ENCODE measurements around the gene SOWAHD.
"Not testable (repeated sequence)": the region's sequence is repeated elsewhere in the genome, so short reads cannot be mapped to it uniquely, and the experiment has no call there.

Gene SOWAHD, protein sequence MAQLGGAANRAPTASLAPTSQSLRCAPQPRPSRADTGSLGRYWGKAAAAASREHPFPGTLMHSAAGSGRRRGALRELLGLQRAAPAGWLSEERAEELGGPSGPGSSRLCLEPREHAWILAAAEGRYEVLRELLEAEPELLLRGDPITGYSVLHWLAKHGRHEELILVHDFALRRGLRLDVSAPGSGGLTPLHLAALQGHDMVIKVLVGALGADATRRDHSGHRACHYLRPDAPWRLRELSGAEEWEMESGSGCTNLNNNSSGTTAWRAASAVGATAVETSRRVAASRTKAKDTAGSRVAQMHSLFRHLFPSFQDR

DNA sequence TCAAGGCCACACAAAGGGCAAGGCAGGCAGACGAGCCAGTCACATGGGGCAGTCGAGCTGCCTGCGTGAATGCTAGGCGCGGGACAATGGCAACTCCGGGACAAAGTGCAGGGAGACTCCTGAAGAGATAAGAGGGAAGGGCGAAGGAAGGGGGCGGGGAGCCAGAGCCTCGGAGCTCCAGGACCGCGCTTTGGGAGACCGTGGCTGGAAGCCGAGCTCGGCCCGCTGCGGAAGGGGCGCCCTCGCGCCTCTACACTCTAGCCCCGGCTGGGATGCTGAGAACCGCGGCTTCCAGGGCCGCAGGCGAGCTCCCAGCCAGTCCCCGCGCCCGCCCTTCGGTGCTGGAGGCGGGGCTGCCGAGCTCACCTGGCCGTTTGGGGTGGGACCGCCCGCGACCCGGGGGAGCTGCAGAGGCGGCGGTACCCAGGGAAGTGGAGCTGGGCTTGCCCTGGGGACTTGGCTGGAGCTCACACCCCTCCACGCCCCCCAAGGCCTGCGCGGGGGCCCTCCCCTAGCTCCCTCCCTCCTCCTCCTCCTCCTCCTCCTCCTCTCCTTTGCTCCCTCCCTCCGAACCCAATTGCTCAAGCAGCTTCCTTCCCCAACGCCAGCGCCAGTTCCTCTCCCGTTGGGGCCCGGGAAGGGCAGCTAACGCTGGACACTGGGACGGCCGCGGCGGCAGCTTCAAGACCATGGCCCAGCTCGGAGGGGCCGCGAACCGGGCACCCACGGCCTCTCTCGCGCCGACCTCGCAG is at the start of gene SOWAHD:
Gene SOWAHD (plus strand): TSS at position 610 of the 752 bp plus-strand sequence. CDS start 80 bp downstream, at position 690.
- no peak for DNase-seq (ENCODE audit: low read depth)

DNA sequence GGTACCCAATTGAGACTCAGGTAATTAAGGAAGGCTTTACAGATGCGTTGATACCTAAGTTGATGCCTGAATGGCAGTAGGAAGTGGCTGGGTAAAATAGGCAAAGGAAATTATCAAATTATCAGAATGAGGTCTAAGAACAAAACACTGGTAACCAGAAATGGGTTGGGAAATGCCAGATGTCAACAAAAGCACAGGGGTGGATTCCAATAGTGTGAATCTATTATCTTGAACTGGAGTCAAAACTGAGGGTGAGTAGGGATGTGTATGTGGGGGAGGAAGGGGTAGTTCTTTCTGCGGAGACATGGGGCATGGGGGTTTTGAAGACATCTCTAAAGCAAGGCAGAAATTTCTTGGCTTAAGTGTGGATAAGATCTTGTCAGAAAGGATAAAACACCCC is 49.5 kb upstream of the SOWAHD start:
- no peak for DNase-seq (ENCODE audit: low read depth)

DNA sequence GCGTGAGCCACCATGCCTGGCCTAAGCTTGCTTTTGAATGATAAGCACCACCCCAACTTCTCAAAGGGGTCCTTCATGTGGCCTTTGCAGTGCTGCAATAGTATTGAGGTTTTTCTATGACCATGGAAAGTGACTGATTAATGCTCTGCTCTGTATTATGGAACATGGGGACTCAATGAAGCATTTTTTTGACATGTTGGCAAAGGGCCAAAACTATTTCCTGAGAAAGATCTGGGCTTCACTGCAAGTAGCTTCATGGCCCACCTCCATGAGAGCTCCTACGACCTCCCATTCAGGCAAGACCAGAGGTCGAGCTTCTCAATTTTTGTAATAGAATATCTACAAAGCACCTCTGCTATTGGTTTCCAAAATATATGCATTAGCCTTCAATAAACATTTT is 48.8 kb upstream of the SOWAHD start:
- DNase-seq (ENCODE audit: low read depth) = no peak

DNA sequence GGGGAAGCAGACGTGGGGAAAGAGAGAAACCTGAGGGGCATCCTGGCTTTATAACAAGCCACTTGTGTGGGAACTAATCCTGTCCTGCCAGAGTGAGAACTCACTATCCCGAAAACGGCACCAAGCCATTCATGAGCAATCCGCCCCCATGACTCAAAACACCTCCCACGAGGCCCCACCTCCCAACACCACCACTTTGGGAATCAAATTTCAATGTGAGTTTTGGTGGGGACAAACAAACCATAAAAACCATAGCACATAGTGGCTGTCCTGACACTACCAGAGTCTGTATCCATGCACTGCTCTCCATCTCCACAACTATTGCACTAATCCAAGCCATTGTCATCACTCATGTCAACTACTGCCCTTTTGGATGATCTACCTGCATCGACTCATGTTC is 36.9 kb upstream of the SOWAHD start:
- DNase-seq (ENCODE audit: low read depth) = no peak

DNA sequence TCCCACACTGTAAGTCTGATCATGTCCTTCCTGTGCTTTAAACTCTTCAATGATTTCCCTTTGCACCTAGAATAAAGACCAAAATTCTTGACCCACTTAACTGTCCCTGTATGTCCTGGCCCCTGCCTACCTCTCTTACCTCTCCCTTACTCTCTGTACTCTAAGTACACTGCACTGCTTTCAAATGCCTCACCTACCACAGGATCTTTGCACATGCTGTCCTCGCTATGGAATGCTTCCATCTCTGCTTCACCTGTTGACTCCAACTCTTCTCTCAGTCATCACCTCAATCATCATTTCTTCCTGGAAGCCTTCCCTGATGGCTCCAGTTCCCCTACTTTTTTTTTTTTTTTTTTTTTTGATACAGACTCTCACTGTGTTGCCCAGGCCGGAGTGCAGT is 36.5 kb upstream of the SOWAHD start:
- DNase-seq (ENCODE audit: low read depth) = no peak

DNA sequence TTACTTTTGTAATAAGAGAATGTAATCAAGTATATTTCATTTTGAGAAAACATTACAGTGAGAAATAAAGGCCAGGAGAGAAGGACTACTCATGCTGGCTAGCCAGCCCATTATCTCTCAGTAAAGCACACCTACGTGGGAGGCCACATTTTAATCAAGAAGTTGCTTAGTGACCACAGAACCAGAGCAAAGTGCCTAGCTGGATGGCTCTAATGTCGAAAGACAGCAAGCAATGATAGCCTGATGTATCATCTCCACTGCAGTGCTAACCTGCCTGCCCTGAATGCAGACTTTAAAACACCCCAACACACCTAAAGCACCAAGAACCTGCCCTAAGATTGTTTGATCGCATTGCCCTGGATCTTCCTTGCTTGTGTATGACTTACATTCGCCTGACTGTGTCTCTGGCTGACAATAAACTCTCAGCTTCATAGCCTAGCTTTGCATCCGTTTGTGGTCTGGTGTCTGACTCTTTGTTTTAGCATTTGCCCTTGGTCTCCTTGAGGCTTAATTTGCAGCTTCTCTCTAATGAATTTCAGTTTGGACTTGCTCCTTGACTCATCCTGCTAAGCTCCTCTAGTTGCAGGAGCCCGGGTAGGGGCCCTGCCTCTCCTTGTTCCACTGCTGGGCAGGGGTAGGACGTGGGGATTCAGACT is 31.4 kb upstream of the SOWAHD start:
- no peak for DNase-seq (ENCODE audit: low read depth)

DNA sequence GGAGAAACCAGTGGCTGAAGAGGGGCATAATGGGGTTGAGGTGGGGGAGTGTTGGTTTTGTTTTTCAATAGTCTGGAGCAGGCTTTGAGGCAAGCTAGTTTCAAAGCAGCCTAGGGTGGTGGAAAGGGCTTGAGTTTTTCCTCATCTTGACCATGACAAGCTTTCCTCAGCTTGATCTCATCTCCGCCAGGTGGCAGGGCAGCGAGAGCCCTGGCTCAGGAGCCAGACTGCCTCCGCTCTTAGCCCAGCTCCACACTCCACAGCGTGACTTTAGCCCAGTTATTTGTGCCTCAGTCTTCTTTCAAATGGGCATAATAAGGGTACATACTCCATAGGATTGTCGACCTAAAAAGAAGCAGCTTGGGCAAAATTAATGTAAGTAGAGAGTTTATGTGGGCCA is 29.9 kb upstream of the SOWAHD start:
- no peak for DNase-seq (ENCODE audit: low read depth)

DNA sequence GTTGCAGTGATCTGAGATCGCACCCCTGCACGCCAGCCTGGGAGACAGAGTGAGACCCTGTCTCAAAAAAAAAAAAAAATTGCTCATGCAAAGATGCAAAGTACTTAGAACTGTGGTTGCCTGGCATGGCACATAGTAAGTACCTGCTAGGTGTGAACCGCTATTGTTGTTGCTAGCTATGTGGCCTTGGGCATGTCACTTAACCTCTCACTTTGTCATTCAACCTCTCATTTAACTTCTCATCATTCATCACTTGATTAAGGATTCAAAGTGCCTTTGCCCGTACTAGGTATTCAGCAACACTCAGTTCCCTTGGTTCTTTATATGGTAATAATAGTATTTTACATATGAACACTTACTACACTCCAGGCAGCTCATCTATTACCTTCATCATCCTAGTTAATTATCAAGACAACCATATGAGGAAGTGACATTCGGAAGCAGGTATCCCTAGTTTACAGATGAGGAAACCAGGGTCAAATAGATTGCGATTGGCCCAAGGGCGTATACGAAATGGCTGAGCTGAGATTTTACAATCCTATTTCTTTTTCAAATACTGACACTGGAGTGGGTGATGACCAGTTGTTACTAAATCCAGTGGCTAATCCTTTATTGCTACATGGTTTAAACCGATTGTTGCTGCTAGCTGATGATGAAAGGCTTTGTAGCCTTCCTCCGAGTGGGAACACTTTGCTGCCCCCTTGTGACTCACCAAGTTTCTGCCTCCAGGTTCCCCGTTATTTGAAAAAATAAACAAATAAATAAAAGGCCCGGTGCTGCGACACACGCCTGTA is 28.8 kb upstream of the SOWAHD start:
- peak; percentile 56 for DNase-seq (ENCODE audit: low read depth)

DNA sequence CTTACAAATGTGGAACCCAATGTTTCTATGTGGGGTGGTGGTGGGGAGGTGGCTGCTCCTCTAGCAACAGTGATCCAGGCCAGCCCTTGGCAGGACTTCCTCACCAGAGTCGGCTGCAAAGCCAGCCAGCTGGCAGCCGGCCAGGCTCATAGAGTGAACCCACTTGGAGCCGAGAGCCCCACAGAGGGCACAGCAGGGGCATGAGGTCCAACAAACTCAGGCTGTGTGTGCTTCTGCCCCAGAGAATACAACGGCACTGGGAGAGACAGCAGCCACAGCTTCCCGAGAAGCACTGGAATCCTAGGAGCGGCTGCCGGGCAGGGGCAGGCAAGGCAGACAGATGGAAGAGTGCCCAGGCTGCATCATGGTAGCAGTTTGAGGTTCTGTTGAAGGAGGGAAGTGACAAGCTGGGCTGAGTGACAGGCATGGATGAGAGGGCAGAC is 23.5 kb upstream of the SOWAHD start:
- DNase-seq (ENCODE audit: low read depth) = no peak

DNA sequence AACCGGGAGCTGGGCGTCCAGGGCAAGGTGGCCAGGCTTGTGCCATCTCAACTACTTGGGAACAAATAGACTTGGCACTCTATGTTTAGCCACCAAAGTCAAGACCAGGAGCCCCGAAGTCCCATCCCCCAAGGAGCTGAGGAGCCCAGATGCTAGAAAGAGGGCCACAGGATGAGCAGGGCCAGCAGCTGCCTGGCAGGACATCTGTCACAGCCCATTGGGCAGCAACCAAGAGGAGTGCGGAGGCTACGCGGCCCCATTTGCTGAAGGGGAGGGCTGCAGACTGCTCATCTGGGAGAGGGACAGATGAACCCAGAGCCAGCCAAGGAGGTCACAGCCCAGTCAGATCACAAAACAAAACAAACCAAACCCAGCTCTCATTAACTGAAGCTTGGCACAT is 22.9 kb upstream of the SOWAHD start:
- no peak for DNase-seq (ENCODE audit: low read depth)

DNA sequence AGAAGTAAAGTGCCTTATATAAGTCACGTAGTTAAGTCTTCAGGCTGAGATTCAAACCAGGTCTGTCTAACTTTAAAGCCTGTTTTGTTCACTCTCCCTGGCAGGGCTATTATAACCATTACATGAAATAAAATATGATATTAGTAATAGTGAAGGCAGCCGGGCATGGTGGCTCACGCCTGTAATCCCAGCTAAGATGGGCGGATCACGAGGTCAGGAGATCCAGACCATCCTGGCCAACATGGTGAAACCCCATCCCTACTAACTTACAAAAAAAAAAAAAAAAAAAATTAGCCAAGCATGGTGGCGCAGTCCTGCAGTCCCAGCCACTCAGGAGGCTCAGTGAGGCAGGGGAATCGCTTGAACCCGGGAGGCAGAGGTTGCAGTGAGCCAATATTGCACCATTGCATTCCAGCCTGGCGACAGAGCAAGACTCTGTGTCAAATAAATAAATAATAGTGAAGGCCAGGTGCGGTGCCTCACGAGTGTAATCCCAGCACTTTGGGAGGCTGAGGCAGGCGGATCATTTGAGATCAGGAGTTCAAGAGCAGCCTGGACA is 22.1 kb upstream of the SOWAHD start:
- no peak for DNase-seq (ENCODE audit: low read depth)

DNA sequence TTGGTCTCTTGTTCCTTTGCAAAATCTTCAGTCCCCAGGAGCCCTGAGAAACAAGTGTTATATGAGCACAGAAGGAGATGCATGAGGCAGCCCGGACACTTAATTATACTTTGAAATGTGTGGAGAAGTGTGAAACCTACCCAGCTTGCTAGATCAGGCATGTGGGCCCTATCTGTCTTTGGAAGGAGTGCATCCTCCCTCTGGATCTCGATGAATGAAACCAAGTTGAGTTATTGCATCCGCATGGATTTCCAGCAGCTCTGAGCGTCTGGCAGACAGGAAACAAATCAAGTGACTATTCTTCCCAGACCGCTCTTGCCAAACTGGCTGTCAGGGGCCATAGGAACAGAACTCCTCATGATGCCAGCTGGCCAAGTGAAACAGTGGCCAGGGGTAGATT is 19.6 kb upstream of the SOWAHD start:
- DNase-seq (ENCODE audit: low read depth) = no peak

DNA sequence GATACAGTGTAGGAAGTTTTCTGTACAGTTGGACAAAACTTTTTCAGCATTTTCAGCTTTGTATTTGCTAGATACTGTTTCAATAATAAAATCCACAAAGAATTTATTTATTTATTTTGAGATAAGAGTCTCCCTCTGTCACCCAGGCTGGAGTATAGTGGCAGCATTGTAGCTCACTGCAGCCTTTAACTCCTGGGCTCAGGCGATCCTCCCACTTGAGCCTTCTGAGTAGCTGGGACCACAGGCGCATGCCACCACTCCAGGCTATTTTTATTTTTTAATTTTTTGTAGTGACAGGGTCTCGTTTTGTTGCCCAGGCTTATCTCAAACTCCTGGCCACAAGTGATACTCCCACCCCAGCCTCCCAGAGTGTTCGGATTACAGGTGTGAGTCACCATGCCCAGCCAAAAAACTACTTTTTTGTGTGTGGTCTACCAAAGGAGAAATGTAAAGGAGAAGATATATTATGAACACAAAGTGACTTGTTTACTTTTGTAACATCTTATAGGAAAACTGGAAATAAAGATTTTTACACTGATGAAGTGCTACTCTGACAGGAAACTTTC is 13.0 kb upstream of the SOWAHD start:
- no peak for DNase-seq (ENCODE audit: low read depth)

DNA sequence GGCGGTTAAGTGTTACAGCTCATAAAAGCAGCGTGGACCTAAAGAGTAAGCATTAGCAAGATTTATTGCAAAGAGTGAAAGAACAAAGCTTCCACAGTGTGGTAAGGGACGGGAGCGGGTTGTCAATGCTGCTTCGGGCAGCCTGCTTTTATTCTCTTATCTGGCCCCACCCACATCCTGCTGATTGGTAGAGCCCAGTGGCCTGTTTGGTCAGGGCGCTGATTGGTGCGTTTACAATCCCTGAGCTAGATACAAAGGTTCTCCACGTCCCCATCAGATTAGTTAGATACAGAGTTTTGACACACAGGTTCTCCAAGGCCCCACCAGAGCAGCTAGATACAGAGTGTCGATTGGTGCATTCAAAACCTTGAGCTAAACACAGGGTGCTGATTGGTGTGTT is 8.3 kb upstream of the SOWAHD start:
- not testable (repeated sequence) for DNase-seq (ENCODE audit: low read depth)

DNA sequence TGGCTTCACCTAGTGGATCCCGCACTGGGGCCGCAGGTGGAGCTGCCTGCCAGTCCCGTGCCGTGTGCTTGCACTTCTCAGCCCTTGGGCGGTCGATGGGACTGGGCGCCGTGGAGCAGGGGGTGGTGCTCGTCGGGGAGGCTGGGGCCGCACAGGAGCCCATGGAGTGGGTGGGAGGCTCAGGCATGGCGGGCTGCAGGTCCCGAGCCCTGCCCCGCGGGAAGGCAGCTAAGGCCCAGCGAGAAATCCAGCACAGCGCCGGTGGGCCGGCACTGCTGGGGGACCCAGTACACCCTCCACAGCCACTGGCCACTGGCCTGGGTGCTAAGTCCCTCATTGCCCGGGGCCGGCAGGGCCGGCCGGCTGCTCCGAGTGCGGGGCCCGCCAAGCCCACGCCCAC is 7.6 kb upstream of the SOWAHD start:
- DNase-seq (ENCODE audit: low read depth) = not testable (repeated sequence)

DNA sequence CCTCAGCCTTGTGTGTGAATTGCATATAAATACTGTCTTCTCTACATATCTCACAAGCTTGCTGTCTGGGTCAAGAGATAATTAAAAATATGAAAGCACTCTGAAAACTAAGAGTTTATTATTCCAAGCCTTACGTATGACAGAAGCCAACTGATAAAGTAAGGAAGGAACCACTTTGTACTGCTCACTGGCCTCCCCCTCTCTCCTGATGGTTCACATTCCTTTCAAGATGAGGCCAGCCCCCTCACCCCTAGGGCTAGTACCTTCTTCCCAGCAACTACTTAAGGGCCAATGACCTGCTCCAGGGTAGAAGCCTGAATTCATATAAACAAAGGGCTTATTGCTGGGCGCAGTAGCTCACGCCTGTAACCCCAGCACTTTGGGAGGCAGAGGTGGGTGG is 5.4 kb upstream of the SOWAHD start:
- no peak for DNase-seq (ENCODE audit: low read depth)

DNA sequence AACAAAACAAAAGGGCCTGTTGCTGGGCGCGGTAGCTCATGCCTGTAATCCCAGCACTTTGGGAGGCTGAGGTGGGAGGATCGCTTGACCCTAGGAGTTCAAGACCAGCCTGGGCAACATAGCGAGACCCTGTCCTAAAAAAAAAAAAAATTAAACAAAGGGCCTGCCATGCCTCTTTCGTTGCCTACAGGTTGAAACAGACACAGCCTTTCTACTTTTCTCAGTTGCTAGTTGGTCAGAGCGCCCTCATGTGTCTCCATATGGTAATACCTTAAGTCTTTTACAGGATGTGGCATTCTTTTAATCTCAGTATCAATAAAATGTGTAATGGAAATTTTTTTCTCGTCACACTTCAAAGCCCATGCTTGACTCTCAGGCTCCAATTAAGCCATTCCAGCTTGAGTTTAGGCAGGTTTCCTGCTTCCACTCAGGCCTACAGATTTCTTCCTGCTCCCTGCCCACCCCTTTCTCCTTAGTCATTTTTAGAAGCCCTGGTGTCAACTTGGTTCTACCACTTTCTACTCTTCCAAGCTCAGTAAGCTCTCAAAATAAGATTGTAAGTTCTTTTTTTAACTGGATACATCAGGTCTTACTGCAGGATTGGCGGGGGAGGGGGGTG is 4.6 kb upstream of the SOWAHD start:
- DNase-seq (ENCODE audit: low read depth) = peak; percentile 21

DNA sequence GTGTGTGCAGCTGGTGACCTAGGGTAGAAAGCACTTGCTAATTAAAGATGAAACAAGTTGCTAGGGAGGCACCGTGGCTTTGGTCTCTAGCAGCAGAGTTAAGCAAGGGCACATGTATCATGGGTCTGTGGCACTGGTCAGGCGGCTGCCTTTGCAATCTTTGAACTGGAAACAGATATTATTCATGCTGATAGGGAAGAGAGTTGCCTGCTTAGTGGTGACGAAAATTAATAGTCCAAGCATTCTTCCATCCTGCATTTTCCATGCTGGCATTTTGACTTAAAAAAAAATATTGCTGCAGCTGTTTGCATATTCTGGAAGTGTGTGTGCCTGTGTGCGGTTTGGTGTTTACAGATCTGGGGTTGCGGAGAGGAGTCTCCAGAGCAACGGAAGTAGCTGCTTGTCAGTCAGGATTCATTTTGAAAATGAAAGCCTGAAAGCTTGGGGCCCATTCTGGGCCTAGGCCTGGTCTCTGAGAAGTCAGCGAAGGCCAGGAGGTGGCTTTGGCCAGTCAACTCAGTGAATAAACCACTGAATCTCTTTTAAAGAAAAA is 2.3 kb upstream of the SOWAHD start:
- no peak for DNase-seq (ENCODE audit: low read depth)

DNA sequence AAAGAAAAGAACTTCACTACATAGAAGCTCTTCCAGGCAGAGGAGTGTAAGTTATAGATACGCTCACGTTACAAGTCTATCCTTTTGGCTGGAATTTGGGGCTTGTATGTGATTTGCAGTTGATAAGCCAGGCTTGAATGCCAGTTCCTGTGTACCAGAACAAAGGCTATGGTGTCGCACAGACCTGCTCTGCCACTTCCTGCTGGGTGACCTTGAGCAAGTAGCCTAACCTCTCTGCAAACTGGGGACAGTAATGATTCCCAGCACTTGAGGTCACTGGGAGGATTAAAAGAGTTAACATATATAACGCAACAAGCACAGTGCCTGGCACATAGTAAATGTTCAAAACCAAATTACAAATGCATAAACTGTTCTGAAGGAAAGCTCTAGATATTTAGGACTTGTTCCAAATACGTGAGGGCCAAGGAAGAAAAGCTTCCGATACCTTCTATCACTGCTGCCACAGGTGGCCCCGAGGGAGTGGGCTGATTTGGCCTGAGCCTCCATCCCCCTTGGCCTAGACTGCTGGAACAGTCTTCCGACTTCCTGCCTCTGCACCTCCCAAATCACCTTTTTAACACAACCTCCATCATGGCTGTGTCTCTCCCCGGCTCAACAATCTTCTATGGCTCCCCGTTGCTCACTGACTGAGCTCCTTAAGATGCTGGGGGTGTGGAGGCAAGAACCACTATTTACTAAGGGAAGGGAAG is 1.3 kb upstream of the SOWAHD start:
- no peak for DNase-seq (ENCODE audit: low read depth)

DNA sequence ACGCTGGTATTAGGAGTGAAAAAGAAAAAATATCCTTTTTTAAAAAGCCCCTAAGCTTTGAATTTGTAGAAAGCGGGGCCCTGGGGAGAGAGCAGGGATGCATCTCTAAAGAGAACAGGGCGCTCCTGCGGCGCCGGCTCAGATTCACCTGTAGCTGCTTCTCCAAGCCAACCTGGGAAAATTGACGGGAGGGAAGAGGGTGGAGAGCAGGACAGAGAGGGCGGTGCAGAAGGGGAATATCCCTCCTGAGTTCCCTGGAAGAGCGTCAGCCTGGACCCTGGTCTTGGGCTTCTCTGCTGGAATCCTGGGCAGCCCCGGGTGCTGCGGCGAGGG is 776 bp upstream of the SOWAHD start:
- no peak for DNase-seq (ENCODE audit: low read depth)
